Effector memory CD4-positive, alpha-beta T cell (primary cell): ENCODE measurements around the gene RASA3.

ENCODE experiments used
- DNase-seq, 3 donors: peaks; one replicate each; pipeline ENCODE4 v3.0.0-alpha.2; 2020
- H3K27ac ChIP-seq: 2 replicates; pipeline ENCODE4 v1.7.0; 2013; ENCODE audit warnings: mild to moderate bottlenecking, low read length, moderate library complexity; ENCODE audit not compliant: insufficient read depth, poor library complexity, severe bottlenecking
- H3K27me3 ChIP-seq: replicated peaks from 2 replicates; pipeline ENCODE4 v1.7.0; 2013; ENCODE audit warnings: mild to moderate bottlenecking, low read length; ENCODE audit not compliant: insufficient read depth, control insufficient read depth, poor library complexity, severe bottlenecking
- H3K36me3 ChIP-seq: 2 replicates; pipeline ENCODE4 v1.7.0; 2013; ENCODE audit warnings: mild to moderate bottlenecking, low read length, moderate library complexity; ENCODE audit not compliant: control insufficient read depth, insufficient read depth
- H3K4me1 ChIP-seq: 2 replicates; pipeline ENCODE4 v1.7.0; 2013; ENCODE audit warnings: low read length, mild to moderate bottlenecking; ENCODE audit not compliant: control insufficient read depth, insufficient read depth, poor library complexity, severe bottlenecking
- H3K4me3 ChIP-seq: 2 replicates; pipeline ENCODE4 v1.7.0; 2013; ENCODE audit warnings: low read length, low read depth, mild to moderate bottlenecking; ENCODE audit not compliant: insufficient read depth, poor library complexity, severe bottlenecking
- H3K9me3 ChIP-seq: 2 replicates; pipeline ENCODE4 v1.7.0; 2013; ENCODE audit warnings: mild to moderate bottlenecking, low read length, moderate library complexity; ENCODE audit not compliant: control insufficient read depth

The RASA3 gene

DNA sequence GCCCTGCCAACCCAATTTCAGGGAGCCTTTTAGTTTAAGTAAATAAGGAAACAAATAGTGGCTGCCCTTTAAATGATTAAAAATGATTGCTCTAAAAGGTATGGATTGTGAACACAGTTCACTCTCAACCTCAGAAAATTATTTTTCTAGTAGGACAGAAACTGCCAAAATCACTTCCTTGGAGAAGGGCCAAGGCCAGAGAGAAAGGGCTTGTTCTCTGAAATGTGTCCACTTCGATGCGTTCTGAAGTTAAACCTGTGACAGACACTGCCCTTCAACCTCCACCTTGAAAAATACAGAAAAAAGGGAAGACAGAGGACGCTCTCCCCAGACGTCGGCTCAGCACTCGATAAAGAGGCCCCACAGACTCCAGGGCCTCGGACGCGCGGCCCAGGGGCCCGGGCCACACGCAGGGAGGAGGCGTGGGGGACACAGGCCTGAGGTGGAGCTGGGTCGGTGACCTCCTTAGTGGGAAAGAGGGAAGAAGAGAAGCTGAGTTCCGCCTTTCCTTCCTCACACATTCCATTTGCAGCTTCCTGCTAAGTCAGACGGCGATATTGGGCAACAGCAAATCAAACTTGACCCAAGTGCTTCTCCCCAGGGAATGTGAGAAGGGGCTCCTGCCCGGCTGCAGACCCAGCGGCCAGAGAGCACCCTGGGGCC, 63.6 kb downstream of the RASA3 start:
- Histone ChIP-seq H3K4me3 (no peak overlapping the region), H3K36me3 (peaks cover 40% of the 10 kb centered on the region), H3K4me1 (peaks cover 52% of the 10 kb centered on the region), H3K27me3 (no peaks in the 10 kb centered on the region), H3K9me3 (no peaks in the 10 kb centered on the region), H3K27ac (peak overlapping the region; percentile 76)
- no peak for DNase-seq

DNA sequence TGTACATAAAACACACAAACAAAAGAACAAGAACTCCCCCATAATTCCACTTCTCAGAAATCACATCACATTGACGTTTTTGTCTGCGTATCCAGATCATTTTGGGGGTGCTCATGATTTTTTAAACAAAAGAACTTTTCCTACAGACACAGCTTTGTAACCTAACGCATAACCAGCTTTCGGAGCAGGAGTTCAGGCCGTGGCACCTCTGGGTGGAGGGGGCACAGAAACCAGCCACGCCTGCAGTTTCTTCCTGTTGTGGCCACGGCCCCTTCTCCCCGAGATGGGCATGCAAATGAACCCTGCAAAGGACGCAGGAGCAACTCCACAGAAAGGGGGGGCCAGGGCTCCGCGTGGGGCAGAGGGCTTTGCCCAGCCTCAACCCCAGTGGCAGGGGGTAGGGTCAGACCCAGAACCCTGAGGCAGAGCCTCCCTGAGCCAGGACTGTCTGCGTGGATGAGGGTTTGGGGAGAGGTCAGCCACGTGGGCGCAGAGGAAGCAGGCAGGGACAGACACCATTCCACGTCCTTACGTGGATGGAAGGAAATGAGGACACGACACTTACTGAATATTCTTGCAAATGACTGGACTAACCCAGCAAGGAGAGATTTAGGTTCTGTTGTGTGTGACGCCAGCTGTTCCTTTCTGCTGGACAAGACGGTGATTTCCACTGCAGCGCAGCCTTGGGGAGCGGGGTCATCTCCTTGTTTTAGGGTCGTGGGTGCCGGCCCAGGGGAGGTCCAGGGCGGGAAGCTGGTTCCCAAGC, 64.4 kb downstream of the RASA3 start:
- Histone ChIP-seq H3K9me3 (no peaks in the 10 kb centered on the region), H3K27me3 (no peaks in the 10 kb centered on the region), H3K27ac (peak overlapping the region; percentile 76), H3K4me3 (peak overlapping the region; percentile 26), H3K36me3 (peaks cover 34% of the 10 kb centered on the region), H3K4me1 (peaks cover 52% of the 10 kb centered on the region)
- no peak for DNase-seq

DNA sequence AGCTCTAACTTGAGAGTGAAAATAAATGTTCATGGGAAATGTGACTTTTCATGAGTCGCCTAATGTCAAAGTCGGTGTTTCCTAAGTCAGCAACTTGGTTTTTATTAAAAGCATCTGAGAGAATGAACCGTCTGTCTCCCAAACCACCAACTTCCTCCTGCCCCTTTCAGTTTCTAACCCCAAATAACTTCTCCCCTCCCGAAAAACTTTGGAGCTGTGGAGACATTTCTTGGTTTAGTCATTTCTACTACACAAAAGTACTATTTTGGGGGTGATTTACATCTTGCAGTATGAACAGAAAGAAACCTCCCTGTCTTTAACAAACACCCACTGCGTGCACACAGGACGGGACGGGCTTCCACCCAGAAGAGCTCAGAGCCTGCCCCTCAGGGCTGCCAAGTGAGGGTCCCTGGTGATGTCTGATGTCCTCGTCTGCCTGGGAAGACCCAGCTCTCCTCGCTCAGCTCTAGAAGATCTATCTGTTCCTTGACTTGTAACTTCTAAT, 65.0 kb downstream of the RASA3 start:
- Histone ChIP-seq H3K27ac (peak overlapping the region; percentile 76), H3K9me3 (no peaks in the 10 kb centered on the region), H3K4me3 (peak overlapping the region; percentile 26), H3K27me3 (no peaks in the 10 kb centered on the region), H3K4me1 (peaks cover 52% of the 10 kb centered on the region), H3K36me3 (peaks cover 29% of the 10 kb centered on the region)
- no peak for DNase-seq

DNA sequence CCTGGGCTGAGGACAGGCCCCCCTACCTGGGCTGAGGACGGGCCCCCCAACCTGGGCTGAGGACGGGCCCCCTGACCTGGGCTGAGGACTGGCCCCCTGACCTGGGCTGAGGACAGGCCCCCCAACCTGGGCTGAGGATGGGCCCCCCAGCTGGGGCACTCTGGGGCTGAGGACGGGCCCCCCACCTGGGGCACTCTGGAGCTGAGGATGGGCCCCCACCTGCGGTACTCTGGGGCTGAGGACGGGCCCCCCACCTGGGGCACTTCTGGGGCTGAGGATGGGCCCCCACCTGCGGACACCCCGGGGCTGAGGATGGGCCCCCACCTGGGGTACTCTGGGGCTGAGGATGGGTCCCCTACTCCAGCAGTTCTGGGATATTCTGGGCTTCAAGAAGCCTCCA, 65.5 kb downstream of the RASA3 start:
- peaks cover 25% of the 10 kb centered on the region for H3K36me3 ChIP-seq
- no peak for DNase-seq
- peak overlapping the region; percentile 26 for H3K4me3 ChIP-seq
- H3K9me3 ChIP-seq = no peaks in the 10 kb centered on the region
- peaks cover 52% of the 10 kb centered on the region for H3K4me1 ChIP-seq
- peak overlapping the region; percentile 76 for H3K27ac ChIP-seq
- no peaks in the 10 kb centered on the region for H3K27me3 ChIP-seq

DNA sequence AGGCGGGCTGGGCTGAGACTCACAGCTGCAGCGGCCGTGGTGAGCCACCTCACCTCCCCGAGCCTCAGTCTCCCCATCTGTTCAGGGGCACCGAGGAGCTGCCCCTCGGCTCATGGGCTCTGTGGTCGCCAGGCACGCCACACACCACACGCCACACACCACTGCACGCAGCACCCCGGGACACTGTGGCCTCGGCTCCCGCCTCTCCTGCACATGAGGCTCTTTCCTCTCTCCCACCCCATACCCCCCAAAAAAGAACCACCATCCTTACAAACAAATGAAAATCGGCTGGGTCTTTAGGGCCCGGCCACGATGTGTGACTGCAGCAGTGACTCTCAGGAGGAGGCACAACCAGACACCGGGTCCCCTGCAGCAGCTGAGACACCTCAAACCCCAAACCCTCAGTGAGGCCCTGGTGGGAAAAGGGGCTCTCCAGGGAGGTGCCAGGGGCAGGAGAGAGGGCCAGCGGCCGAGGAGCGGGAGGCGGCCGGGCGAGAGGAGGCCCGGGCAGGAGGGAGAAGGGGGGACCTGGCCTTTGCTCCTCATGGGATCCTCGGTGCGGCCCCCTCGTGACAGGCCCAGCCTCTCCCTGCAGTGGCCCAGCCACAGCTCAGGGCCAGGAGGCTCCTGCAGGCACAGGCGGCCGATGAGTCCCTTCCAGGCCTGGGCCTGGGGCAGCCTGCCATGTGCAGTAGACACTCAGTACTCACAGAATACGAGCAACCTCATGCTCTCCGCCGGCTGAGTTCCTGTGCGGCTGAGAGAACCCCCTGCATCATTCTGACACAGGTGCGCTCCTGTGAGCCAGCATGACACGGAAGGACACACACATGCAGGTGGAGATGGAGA, 66.3 kb downstream of the RASA3 start:
- Histone ChIP-seq H3K36me3 (peaks cover 18% of the 10 kb centered on the region), H3K4me3 (peak overlapping the region; percentile 20), H3K9me3 (no peaks in the 10 kb centered on the region), H3K4me1 (peaks cover 52% of the 10 kb centered on the region), H3K27me3 (no peaks in the 10 kb centered on the region), H3K27ac (peak overlapping the region; percentile 76)
- no peak for DNase-seq

DNA sequence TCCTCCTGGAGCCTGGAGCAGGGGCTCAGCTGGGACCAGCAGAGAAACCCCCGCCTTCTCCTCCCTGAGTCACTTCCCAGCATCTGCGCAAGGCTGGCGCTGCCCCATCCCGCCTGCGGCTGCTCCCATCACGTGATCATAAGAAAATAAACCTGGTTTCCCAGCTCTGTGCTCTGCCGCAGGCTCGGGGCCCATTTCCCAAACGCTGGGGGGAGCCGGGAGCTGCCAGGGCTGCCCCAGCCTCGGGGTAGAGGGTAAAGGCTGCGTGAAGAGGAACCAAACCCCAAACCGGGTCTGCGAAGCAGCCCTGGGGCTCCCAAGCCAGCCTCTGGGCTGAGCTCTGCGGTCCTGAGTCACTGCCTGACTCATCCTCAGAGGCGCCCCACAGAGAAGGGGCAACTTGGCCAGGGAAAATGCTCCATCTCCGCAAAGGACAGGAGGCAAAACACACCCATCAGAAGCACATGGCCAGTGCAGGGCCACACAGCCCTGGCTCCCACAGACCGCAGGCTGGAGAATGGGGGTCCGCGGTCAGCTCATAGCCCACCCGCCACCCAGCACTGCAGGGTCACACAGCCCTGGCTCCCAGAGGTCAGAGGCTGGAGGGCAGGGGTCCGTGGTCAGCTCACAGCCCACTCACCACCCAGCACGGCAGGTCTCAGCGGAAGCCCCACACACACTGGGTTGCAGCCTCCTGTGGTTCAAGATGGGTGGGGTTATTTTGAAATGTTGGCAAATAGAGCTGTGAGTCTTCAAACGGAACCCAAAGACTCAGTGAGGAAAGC, 67.1 kb downstream of the RASA3 start:
- peaks cover 52% of the 10 kb centered on the region for H3K4me1 ChIP-seq
- H3K27me3 ChIP-seq = no peaks in the 10 kb centered on the region
- no peaks in the 10 kb centered on the region for H3K9me3 ChIP-seq
- H3K36me3 ChIP-seq = peaks cover 22% of the 10 kb centered on the region
- peak overlapping the region; percentile 20 for H3K4me3 ChIP-seq
- DNase-seq = peak; percentile 51 to 70 (median 61)
- H3K27ac ChIP-seq = peak overlapping the region; percentile 76

DNA sequence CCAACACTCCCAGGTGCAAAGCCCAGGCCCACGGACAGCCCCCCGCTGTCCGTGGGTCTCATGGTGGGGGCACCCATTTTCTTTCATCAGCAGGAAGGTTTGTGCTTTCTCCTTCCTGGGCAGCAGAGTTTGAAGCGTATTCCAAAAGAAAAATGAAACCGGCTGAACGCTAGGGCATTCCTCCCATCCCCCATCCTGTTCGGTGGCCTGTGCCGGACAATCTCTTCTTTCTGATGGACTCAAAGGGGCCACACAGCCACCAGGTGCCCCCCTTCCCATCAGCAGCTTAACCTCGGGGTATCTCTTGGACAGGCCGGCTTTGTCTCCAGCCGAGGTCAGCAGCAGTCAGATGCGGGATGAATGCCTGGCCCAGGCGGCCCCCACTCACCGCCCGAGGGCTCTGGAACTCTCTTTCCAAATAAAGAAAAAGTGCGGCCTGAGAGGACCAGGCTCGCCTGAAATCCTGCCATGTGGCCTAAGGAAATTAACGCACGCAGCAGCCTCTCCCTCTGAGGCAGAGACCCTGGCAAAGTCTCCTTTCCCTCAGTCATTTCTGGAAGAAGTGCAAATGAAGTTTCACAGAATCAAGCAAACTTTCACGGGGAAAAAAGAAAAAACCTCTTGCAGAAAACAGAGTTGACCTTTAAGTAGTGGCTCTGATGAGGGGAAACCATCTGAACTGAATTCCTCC, 67.8 kb downstream of the RASA3 start:
- no peaks in the 10 kb centered on the region for H3K9me3 ChIP-seq
- peaks cover 52% of the 10 kb centered on the region for H3K4me1 ChIP-seq
- peak overlapping the region; percentile 20 for H3K4me3 ChIP-seq
- peak overlapping the region; percentile 76 for H3K27ac ChIP-seq
- peaks cover 30% of the 10 kb centered on the region for H3K36me3 ChIP-seq
- no peaks in the 10 kb centered on the region for H3K27me3 ChIP-seq
- no peak for DNase-seq

DNA sequence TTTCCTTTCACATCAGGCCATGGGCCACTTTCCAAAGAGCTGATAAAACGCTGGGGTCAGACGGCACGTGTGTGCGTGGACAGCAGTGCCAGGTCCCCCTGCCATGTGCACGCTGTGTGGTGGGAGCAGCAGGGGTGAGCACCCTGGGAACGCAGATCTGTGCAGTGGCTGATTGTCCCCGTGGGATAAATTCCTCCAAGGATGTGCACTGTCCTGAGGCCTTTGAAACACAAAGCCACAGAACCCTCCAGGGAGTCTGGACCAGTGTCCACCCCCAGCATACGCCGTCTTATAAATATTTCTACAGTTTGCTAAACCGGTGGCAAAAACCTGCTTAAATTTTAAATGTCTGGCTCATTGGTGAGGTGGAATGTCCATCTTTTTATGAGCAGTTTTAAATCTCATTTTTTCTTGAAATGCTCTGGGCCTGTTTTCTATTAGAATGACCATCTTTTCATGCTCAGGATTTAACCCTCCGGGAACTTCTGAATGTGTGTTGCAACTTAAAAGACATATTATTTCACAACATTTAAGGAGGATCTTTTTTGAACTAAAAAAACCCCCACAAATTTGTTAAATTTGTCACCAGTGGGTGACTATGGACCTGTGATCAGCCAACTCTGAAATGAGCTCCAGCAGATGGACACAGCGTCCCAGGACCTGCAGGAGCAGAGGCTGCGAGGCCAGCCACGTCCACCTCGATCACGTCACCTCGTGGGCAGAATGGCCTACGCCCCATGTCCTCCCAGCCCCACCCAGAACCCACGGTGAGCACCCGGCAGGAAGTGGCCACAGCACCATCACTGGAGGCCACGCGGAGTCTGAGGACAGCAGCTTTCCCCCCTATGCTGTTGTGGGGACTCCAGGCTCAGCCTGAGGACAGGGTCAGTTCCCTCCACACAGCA, 68.6 kb downstream of the RASA3 start:
- no peaks in the 10 kb centered on the region for H3K9me3 ChIP-seq
- no peaks in the 10 kb centered on the region for H3K27me3 ChIP-seq
- H3K36me3 ChIP-seq = peaks cover 34% of the 10 kb centered on the region
- peak overlapping the region; percentile 76 for H3K27ac ChIP-seq
- peaks cover 50% of the 10 kb centered on the region for H3K4me1 ChIP-seq
- no peak overlapping the region for H3K4me3 ChIP-seq
- no peak for DNase-seq
